HG03442 (cell line): ENCODE results near the gene FOXP3.

ENCODE experiments used
- ATAC-seq: cut with Tn5 transposase; IDR thresholded peaks from one replicate; pipeline ENCODE4 v1.9.1; 2021; ENCODE audit warnings: mild to moderate bottlenecking, moderate library complexity; ENCODE audit not compliant: unreplicated experiment

The FOXP3 gene

GRCh38 chrX:49276207-49276606 is 11.7 kb upstream of the FOXP3 start:
- ATAC-seq: no peak

DNA sequence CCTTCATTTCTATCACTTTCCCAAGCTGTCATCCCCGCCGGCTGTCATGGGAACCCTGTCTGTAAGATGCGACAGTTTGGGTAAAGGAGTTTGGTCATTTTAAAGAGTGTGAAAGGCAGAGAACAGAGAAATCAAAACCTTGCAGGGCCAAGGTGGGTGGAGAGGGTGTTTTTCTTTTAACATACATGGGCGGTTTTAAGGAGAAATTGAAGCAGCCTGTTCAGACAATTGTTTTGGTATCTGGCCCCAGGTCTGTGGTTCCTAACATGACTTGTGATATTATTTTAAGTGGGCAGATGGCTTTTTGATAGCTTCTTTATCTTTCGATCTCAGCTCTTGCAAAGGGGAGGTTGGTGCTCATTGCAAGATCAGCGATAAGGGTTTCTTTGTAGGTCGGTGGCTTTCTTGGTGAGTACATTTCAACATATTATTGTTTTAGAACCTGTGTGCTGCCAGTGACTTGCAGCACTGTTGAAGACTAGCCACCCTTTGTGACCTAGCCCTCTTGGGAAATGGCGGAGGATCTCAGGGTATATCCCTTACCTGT is 8.7 kb upstream of the FOXP3 start:
- no peak for ATAC-seq

- no peak for ATAC-seq
These were observed 7.9 kb upstream of the FOXP3 start for GRCh38 chrX:49272421-49272820.

- no peak for ATAC-seq
These were observed 6.8 kb upstream of the FOXP3 start for GRCh38 chrX:49271341-49271740.

DNA sequence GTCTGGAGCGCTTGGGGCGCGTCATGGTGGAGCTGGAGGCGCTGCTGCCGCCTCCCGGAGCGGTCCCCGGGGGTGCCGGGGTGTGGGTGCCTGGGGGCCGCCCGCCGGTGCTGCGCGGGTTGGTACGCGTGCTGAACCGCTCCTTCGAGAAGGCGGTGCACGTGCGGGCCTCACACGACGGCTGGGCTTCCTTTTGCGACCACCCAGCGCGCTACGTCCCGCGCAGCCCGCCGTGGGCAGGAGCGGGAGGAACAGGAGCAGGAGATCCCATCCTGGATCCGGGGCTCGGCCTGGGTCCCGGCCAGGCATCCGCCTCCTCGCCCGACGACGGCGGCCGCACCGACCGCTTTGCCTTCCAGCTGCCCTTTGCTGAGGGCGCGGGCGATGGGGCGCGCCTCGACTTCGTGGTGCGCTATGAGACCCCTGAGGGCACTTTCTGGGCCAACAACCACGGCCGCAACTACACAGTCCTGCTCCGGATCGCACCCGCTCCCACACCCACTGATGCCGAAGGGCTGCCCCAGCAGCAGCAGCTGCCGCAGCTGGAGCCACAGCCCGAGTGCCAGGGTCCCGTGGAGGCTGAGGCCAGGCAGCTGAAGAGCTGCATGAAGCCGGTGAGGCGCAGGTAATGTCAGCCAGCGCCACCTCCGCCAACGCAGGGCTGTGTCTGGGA is 5.9 kb upstream of the FOXP3 start:
- ATAC-seq: no peak

- ATAC-seq: peak; percentile 15
These were observed 5.3 kb upstream of the FOXP3 start, which contains the start of gene PPP1R3F for GRCh38 chrX:49269767-49270248. PPP1R3F (plus strand) TSS chrX:49269793; CDS start chrX:49269870, 77 bp downstream.

DNA sequence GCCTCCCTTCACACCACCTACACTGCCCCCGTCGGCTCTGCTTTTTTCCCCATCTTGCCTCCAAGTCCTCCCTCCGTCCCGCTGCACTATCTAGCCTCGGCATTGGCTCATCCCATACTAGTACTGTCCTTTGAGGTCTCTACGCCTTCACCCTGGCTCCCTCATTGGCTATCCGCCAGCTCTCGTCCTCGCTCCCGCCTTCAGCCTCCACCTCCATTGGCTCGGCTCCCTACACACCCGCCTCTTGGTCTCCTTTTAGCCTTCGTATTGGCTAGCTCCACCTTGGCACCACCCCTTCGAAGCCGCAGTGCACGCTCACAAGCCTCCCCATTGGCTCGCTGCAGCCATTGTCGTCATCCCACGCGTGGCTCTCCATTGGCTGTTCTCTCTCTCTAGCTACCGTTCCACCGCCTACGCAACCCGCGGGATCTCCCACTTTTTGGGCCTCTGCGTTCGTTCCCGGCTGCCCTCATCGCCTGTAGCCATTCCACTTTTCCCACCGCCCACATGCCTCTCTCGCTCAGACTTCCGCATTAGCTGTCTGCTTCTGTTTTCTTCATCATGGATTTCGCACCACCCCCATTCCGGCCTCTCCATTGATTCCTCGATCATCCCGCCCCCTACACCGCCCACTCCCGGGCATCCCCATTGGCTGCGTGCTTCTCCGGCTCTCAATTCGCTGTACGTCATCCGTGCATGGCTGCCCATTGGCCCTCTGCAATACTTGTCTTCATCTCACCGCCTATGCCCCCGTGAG is 4.7 kb upstream of the FOXP3 start:
- ATAC-seq: peak; percentile 85

DNA sequence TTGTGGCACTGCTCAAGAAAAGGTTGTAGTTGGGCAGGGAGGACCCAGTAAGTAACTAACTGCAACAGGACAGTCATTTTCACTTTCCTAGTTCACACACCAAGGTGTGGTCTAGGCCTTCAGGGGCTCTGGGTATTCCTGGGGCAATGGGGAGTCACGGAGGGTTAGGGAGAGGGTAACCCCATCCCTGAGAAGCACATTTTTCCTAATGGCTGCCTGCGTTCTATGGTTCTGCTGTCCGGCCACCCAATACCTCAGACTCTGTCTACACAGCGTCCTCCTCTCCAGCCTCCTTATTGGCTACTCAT is 4.1 kb upstream of the FOXP3 start:
- no peak for ATAC-seq

DNA sequence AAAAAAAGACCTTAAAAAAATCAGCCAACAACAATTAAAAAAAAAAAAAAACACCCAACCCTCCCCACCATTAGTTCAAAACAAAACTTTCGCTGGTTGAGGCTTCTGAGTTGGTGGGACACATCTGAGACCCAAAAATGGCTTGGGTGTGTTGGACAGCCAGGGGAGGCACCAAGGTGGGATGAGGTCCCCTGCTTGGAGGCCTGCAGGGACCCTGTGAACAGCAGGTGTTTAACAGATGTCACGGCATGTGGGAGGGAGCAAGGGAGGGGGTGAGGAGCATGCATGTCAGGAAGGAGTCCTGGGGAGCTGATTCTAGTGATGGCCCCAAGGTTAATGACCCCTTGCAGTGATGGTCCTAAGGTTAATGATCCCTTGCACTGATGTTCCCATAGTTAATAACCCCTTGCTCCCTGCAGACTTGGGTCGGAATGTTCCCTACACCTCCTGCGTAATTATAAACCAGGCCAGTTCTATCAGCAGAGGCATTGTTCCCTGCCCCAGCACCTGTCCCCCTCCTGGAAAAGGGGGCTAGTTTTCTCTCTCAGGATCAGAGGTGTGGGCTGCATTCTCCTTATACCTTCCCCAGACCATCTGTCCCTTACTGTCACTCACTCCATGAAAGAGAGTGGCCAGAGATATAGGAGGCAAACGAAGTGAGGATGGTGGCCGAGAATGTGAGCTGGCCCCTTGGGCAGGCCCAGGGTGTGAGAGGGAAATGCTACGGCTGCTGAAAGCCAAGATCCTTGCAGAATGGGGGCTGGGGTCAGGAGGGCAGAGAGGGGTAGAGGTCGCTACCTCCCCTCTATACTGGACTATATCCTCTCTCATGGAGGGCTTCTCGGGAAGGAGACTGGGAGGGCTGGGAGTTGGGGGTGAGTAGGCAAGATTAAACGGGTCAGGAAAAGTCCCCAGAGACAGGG is 2.3 kb upstream of the FOXP3 start:
- ATAC-seq: no peak

- ATAC-seq: no peak
These were observed 879 bp downstream of the FOXP3 start for GRCh38 chrX:49263631-49264030.

- no peak for ATAC-seq
These were observed 1.9 kb downstream of the FOXP3 start for GRCh38 chrX:49262603-49263002.

DNA sequence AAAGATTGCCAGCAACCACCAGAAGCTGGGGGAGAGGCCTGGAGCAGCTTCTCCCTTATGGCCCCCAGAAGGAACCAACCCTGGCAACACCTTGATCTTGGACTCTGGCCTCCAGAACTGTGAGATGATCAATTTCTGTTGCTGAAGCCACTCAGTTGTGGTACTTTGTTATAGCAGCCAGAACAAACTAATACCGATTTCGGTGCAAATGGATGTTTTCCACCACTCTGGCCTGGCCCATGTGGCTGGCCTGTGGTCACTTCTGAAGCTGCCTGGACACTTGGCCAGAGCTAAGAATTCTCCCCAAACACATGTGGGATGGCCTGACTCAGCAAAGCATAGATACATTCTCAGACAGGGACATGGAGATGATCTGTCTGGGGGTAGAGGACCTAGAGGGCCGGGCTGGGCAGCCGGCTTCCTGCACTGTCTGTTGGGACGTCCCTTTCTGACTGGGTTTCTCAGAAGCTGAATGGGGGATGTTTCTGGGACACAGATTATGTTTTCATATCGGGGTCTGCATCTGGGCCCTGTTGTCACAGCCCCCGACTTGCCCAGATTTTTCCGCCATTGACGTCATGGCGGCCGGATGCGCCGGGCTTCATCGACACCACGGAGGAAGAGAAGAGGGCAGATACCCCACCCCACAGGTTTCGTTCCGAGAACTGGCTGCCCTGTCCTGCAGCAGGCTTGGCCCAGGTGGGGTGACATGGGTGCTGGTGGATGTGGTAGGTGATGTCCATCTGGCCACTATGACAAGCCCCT is 4.1 kb downstream of the FOXP3 start:
- ATAC-seq: no peak

- ATAC-seq: no peak
These were observed 5.8 kb downstream of the FOXP3 start for GRCh38 chrX:49258749-49259124.

GRCh38 chrX:49257846-49258748 is 6.4 kb downstream of the FOXP3 start:
- ATAC-seq: no peak

DNA sequence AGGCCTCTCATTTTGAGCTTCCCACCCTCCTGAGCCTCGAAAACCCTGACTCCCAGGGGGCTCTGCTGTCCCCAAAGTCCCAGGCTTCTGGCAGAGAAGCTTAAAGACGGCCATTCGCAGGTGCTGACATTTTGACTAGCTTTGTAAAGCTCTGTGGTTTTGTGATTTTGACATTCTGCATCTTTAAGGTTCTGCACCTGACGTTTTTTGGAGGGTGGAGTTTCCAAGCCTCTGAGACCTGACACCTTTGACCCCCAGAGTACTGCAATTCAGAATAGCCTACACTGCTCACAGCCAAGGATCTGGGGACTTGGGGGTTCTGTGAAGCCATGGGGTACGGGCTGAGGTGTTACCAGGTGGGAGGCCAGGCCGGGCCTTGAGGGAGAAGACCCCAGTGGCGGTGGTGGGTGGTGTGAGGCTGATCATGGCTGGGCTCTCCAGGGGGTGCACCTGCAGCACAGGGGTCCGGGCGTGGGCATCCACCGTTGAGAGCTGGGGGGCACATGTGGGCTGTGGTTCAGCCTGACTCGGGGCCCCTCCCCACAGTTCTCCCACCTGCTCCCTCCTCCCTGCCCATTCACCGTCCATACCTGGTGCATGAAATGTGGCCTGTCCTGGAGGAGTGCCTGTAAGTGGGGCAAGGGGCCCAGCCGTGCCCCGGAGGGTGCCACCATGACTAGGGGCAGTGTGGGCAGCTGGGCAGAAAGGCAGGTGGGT is 7.3 kb downstream of the FOXP3 start:
- no peak for ATAC-seq

- ATAC-seq: no peak
These were observed 8.1 kb downstream of the FOXP3 start for GRCh38 chrX:49256268-49256995.

GRCh38 chrX:49254639-49255038 is 9.9 kb downstream of the FOXP3 start:
- ATAC-seq: no peak

GRCh38 chrX:49251325-49251724 is 13.2 kb downstream of the FOXP3 start:
- no peak for ATAC-seq
